HepG2 (cell line): Measurements from ENCODE around the gene SLC25A20. TPM values are rescaled to one million over a fixed set of nuclear protein-coding genes. Genes with fewer than 3 reads are reported as not detected.

Experiments
- CAMTA2 ChIP-seq: sonication (generic); formaldehyde crosslinking; IDR thresholded peaks from 2 replicates; pipeline ENCODE4 v1.4.0; 2020; ENCODE audit warnings: mild to moderate bottlenecking, missing genetic modification reagents, borderline replicate concordance
- CBX1 ChIP-seq: IDR thresholded peaks from one replicate; pipeline ENCODE4 v1.6.1; 2016; ENCODE audit warnings: antibody characterized with exemption, low read depth
- HNF4G ChIP-seq, 2 experiments: sonication (generic) in 1 of 2; formaldehyde crosslinking in 1 of 2; IDR thresholded peaks; 2 replicates each; pipeline versions ENCODE4 v1.4.0 to v1.6.1; 2011 to 2020; ENCODE audit warnings: borderline replicate concordance in 2 of 2, low read depth in 2 of 2, mild to moderate bottlenecking in 2 of 2, low read length in 1 of 2, missing genetic modification reagents in 1 of 2, moderate library complexity in 1 of 2
- KIAA2018 ChIP-seq: sonication (generic); formaldehyde crosslinking; IDR thresholded peaks from 2 replicates; pipeline ENCODE4 v1.5.0; 2020; ENCODE audit warnings: mild to moderate bottlenecking, missing genetic modification reagents, borderline replicate concordance
- LBX2 ChIP-seq: sonication (generic); formaldehyde crosslinking; IDR thresholded peaks from 2 replicates; pipeline ENCODE4 v1.5.0; 2020; ENCODE audit warnings: missing genetic modification reagents, mild to moderate bottlenecking, borderline replicate concordance
- NCOR1 ChIP-seq: fragments of 200-600 bp; sonication (generic); IDR thresholded peaks from 2 replicates; pipeline ENCODE4 v1.7.0; 2017; ENCODE audit warnings: antibody characterized with exemption, low read length, borderline replicate concordance
- RBM22 ChIP-seq: fragments of 200-400 bp; formaldehyde crosslinking; optimal IDR thresholded peaks from 2 replicates; pipeline ENCODE3; 2017; ENCODE audit warnings: mild to moderate bottlenecking, low read length, moderate library complexity
- ZBED4 ChIP-seq: sonication (generic); formaldehyde crosslinking; IDR thresholded peaks from 2 replicates; pipeline ENCODE4 v1.4.0; 2020; ENCODE audit warnings: missing genetic modification reagents, borderline replicate concordance
- ZC3H13 ChIP-seq: sonication (generic); formaldehyde crosslinking; IDR thresholded peaks from 2 replicates; pipeline ENCODE4 v1.8.1; 2023; ENCODE audit warnings: mild to moderate bottlenecking, missing genetic modification reagents, moderate library complexity
- ZNF512 ChIP-seq: sonication (generic); formaldehyde crosslinking; IDR thresholded peaks from 2 replicates; pipeline ENCODE4 v1.4.0; 2020; ENCODE audit warnings: mild to moderate bottlenecking, missing genetic modification reagents
- ZNF83 ChIP-seq: sonication (generic); formaldehyde crosslinking; IDR thresholded peaks from 2 replicates; pipeline ENCODE4 v1.4.0; 2020; ENCODE audit warnings: missing genetic modification reagents, mild to moderate bottlenecking, borderline replicate concordance
- polyA plus RNA-seq, 8 experiments: library from polyadenylated mRNA; depleted of rRNA in 3 of 8; stranded (reverse) in 7 of 8; unstranded in 1 of 8; fragments of >200 nt; fragmentation: Illumina TruSeq in 4 of 8; extraction: Trizol in 4 of 8; gene quantifications; 2 replicates each; pipeline versions ENCODE4 v1.2.1 to v1.2.3, GENCODE V29; 2011 to 2016; ENCODE audit warnings: low read depth in 4 of 8, missing spikeins in 1 of 8, mixed read lengths in 1 of 8; ENCODE audit not compliant: insufficient read depth in 1 of 8
- total RNA-seq, 5 experiments: library from RNA; depleted of rRNA; stranded (reverse); fragments of >200 nt; fragmentation: Illumina TruSeq; extraction: Trizol; gene quantifications; 2 replicates each; pipeline ENCODE4 v1.2.3, GENCODE V29; 2016; ENCODE audit warnings: low read depth in 1 of 5

Gene SLC25A20
- total and polyA plus RNA-seq, 2 of the 13 experiments (the other 11 are each of a cell fraction or from before 2014, with no cell fraction given) = 21.1 to 26.6 TPM

- no peak for TF ChIP-seq ZC3H13 (CRISPR knock-in tag)
- no peak for TF ChIP-seq ZNF83 (CRISPR knock-in tag)
- no peak for TF ChIP-seq CAMTA2 (CRISPR knock-in tag)
- TF ChIP-seq RBM22 = no peak
- no peak for TF ChIP-seq LBX2 (CRISPR knock-in tag)
- TF ChIP-seq ZBED4 (CRISPR knock-in tag) = no peak; the same call in 1 of the 2 replicates
- TF ChIP-seq ZNF512 (CRISPR knock-in tag) = no peak
- TF ChIP-seq HNF4G (IDR thresholded peaks at IDR 0.05; ENCODE audit: borderline replicate concordance, low read depth, low read length) = peak; percentile 14
- no peak for TF ChIP-seq HNF4G (CRISPR knock-in tag; IDR thresholded peaks at IDR 0.05; ENCODE audit: borderline replicate concordance, low read depth)
- TF ChIP-seq KIAA2018 (CRISPR knock-in tag) = 0 out of 2 replicates have a peak, but pooled peaks have one; percentile 51
- no peak for TF ChIP-seq CBX1
- peak; percentile 73; the same call in 1 of the 2 replicates for TF ChIP-seq NCOR1
Observed at GRCh38 chr3:48897460-48898376, 964 bp downstream of the SLC25A20 start (continued).
